CD4-positive, alpha-beta T cell treated with Interleukin-12 subunit alpha and Interleukin-12 subunit beta, for 1 hour (primary cell): ENCODE measurements around the gene ASCL2.

Experiments
- DNase-seq: peaks from one replicate; pipeline ENCODE4 v3.0.0-alpha.2; 2020

Gene ASCL2

DNA sequence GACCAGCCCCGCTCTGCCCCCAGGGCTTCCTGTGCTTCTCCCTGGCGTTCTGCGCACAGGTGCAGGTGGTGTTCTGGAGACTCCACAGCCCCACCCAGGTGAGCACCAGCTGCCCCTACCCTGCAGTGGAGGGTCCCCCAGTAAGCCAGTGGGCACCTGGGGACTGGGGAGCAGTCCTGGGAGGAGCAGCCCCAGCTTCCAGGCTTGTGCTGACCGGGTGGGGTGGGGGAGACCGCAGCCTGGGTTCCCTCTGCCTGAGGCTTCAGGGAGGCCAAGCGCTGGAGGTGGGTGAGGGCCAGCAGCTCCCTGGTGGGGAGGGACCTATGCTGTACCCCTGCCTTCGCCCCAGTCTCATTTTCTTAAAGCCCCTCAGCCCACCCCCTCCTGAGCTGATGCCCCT, 38.3 kb upstream of the ASCL2 start:
- DNase-seq = no peak

DNA sequence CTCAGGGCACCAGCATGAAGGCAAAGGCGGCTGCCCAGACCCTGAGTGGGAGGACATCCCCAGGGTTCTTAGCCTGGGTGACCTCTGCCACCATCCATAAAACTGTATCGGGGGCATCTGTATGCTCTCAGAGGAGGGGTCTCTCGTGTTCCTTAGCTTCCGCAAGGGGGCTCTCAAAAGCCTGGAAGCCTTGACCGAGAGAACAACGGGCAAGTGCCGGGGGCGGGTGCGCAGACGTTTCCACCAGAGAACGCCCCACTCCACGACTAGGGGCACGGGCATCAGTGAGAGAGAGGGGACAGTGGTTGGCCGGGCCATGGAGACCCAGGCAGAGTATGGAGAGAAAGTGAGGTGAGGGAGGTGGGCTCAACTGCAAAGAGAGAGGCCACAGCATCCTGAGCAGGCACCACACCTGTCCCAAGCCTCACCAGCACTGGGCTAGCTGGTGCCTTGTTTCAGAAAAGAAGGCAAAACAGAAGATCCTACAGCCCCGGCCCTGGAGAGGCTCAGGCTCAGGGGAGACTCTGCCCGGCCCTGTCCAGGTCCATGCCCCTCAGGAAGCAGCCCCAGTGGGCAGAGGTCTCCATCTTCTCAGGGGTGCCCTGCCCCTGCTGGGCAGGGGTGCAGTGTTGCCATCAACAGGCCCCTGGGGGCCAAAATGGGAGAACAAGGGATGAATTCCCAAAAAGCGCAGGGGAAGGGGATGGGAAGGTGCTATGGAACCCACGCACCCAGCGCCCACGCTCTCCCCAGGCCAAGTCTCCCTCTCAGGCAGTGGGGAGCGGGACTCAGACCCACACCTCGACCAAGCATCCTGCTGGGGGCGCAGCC, 37.3 kb upstream of the ASCL2 start:
- no peak for DNase-seq

DNA sequence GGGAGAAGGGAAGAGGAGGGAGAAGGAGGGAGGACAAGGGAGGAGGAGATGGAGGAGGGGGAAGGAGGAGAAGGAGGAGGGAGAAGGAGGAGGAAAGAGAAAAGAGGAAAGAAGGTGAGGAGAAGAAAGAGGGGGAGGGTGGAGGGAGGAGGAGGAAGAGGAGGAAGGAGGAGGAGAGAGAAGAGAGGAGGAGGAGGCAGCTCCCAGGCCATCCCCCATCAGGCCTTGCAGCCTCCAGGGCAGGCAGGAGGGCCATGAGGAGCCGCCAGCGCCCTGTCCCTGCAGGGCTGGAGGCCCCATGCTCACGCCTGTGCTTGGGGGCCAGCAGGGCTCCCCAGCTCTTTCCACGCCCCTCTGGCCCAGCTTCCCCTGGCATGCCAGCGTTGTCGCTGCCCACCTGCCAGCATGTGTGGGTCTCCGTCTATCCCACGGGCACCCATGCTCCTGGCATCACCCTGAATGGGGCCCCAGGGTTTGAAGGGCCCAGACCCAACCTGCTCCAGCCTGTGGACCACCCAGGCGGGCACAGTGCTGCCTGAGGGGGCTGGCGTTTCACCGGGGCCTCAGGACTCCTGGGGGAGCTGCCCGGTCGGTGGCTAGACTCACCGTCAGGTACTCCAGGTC, 36.6 kb upstream of the ASCL2 start:
- no peak for DNase-seq

DNA sequence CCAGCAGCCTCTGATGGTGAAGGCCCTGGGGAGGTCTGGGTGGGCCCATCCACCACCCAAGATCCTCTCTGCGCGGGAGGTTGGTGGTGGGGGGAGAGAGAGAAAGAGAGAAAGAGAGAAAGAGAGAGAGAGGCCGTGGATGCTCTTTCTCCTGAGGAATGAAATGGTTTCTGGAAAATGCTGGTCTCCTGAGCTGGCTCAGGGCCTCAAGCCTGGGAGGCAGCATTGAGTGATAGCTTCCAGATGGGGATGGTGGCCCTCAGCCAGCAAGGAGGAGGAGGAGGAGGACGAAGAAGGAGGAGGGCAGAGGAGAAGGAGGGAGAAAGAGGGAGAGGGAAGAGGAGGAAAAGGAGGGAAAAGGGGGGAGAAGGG, 36.0 kb upstream of the ASCL2 start:
- no peak for DNase-seq

DNA sequence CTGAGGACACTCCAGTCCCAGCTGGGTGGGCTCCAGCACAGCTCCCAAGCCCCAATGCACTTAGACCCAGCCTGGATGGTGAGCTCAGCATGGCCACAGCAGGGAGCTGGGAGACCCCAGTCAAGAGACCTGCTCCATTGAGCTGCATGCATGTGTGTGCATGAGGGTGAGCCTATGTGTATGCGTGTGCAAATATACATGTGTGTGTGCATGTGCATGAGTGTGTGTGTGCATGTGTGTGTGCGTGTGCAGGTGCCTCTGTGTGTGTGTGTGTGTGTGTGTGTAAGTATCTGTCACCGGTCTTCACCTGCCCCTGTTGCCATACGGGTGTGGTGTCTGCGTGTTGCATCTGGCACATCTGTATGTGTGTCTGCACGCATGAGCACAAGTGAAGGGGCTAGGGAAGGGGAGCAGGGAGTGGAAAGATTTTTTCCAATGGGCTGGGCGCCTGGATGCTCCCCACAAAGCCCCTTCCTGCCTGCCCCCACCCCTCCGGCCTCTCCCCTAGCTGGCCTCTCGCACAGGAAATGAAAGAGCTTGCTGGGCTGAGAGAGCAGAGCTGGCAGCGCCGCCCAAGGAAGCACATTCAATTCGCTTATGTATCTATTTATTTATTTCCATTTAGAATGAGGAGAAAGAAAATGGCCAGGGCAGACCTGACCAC, 35.5 kb upstream of the ASCL2 start:
- DNase-seq = peak; percentile 21

DNA sequence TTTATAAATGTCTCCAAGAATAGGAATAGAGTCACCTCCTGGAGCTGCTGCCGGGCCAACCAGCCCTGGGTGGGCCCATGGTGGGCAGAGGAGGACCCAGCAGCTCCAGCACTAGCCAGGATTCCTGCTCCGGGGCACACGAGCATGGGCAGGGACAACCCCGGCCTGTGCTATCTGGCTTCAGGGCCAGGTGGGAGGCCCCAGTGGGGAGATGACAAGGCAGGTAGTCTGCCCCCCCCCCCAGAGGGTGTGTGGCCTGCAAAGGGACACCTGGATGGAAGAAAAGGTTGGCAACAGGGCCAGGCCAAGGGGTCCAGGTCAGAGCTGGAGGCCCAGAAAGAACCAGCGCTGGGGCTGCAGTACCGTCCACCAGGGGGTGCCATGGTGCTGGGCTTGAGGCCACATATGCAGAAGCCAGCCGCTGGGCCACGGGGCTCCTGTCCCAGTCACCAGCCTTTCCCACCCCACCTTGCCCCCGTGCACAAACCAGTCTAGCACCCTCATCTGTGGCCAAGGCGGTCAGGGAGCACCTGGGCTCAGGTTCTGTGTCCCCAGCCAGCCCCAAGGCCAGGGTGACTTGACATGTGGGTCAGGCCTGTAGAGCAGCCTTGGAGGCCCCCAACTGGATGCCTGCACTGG, 34.9 kb upstream of the ASCL2 start:
- DNase-seq = peak; percentile 82

DNA sequence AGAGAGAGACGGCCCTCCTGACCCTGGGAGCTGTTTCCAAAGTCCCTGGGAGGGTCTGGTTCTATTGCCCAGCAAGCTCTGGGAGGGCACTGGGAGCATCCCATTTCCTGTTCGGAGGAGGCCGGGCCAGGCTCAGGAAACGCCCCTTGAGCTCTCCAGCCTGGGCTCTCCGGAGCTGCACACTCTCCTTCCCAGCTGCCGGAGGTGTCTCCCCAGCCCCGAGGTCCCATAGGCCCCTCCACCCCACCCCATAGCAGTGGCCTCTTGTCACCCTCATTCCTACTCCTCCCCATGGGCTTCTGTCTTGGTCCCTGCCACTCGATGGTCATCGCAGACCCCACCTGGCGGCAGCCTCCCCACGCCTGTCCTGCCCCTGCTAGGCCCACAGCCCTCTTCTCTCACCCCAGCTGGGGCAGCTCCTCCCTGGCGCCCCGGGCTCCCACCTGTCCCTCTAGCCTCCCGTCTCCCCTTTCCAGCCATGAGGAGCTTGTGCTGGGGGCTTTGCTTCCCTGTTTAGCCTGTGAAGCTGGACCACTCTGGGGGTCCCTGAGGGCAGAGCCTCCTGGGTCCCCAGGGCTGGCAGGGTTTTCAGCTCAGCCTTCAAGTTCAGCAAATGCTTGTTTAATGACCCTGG, 34.2 kb upstream of the ASCL2 start:
- DNase-seq = no peak

DNA sequence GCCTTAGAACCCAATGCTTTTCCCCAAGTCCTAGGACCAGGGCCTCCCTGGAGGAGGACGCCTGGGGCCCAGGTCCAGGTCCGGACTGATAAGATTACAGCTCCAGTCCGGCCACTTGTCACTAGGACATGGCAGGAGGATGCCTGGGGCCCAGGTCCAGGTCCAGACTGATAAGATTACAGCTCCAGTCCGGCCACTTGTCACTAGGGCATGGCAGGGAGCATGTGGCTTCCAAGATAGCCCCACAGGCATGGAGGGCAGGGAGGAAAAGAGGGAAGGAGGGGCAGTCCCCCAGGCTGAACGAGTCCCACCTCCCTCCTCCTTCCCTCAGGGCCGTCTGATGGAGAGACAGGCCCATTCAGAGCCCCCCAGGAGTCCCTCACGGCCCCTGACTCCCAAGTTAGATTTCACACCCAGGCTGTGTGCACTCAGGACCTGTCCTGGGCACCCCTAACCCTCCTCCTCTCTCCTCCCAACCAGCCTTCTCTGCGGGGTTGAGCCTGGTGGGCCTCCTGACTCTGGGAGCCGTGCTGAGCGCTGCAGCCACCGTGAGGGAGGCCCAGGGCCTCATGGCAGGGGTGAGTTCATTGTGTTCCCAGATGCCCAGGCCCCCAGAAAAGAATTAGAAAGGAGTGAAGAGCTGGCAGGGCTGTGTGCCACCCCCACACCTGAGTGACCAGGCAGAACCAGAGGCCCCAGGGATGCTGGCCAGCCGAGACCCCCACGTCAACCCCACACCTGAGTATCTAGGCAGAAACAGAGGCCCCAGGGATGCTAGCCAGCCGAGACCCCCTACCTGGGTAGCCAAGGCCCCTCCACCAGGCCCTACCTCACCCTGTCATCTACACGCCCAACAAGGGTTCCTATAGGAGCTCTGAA, 33.5 kb upstream of the ASCL2 start:
- DNase-seq = no peak

DNA sequence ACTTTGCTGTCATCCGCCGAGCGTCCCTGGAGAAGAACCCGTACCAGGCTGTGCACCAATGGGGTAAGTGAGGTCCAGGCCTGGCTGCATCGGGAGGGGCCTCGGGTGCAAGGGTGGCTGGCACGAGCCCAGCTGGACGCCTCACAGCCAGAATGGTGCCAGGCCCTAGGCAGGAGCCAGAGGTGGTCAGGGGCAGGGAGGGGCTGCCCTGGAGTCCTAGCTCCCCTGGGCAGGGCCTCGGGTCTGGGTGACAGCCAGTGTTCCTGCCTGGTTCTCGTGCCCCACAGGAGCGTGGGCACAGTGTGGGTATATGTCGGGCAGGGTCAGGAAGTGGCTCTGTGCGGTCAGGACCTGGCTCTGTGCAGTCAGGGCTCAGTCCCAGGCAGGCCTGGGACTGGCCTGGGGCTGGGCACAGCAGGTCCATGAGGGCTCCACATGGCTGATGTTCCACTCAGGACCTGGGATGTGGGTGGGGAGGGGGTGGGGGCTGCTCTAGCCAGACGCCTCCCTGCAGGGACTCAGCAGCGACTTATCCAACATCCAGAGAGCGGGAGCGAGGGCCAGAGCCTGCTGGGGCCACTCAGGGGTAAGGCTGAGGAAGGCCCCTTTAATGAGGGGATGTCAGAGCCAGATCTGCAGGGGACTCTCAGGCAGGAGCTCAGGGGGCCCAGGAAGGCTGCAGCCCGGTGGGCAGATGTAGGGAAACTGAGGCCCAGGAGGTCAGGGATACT, 32.7 kb upstream of the ASCL2 start:
- no peak for DNase-seq

DNA sequence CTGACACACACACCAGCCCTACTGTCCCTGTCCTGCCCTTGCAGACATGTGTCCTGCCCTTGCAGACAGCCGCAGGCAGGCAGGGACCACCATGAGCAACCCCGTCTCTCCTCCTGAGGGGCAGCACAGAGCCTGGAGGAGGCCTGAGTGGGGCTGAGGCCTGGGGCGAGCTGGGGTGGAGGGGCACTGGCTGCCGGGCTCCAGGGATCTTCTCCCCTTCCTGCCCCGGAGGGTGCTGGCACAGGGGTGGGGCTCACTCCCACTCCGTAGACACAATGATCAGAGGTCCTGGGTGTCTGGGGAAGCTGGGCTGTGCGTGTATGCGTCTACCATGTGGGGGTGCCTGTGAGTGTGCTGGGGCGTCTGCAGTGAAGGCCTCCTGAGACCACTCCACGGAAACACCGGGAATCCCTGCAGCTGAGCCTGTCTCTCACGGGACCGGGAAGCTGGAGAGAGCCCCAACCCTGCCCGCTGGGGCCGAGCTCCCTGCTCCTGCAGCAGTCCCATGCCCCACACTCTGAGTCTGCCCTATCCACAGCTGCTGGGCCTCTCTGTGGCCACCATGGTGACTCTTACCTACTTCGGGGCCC, 32.0 kb upstream of the ASCL2 start:
- peak; percentile 28 for DNase-seq

DNA sequence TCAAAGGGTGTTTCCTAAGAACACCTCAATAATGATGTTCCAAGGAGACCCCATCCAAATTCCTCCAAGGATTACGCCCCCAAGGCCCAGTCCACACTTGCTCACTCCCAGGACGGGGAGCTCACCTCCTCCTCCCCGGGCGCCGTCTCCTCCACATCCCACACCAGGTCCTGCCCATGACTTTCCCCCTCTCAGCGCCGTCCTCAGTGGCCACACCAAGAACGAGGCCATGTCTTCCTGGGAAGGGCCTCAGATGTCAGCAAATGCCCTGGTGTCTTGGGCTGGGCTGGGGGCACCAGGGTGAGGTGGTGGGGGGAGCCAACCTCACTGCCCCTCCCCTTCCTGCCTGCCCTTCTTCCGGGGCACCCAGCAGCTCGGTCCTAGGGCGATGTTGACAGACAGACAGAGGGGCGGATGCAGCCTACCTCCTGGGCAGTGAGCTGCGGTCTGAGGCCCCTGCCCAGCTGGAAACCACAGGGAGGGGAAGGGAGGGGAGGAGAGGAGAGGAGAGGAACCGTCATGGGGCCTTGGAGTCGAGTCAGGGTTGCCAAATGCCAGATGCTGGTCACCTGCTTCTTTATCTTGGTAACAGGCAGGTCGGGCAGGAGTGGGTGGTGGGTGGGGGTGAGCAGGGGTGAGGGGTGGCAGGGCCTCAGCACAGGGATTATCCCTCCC, 31.4 kb upstream of the ASCL2 start, which contains the start of the genes C11orf21 and TSPAN32:
Gene C11orf21, minus strand, starts transcription at position 288 of the 675 bp plus-strand sequence. Its CDS starts 110 bp downstream, at position 178.
Gene TSPAN32, plus strand, starts transcription at position 383 of the 675 bp plus-strand sequence. Its CDS starts 137 bp downstream, at position 520.
- DNase-seq = peak; percentile 80

DNA sequence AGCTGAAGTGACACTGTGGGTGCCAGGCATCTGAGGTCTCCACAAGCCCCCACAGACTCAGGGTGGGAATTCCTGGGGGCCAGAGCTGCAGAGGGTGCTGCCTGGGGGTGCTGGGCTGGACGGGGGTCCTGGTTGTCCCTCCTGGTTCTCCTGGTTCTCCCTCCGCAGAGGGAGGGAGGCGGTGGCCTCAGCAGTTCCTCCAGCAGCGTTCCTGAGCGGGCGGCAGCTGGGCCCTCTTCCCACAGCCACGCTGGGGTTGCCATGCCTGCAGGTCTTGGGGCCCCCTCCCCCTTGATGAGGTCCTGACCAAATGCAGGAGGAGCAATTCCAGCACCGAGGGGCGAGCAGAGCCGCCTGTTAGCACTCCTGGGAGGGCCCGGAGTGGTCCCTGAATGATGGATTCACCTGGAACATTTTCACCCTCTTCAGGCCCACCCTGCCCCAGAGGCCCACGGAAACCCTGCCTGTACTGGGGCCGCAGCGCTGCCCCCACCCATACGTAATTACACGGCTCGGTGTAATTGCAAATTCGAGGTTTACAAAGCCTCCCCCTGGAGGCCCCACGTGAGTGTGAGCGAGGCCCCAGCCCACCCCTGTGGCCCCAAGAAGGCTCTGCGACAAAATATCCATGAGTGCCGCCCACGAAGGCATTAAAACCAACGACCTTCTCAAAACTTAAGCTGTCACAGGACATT, 30.7 kb upstream of the ASCL2 start:
- peak; percentile 18 for DNase-seq

DNA sequence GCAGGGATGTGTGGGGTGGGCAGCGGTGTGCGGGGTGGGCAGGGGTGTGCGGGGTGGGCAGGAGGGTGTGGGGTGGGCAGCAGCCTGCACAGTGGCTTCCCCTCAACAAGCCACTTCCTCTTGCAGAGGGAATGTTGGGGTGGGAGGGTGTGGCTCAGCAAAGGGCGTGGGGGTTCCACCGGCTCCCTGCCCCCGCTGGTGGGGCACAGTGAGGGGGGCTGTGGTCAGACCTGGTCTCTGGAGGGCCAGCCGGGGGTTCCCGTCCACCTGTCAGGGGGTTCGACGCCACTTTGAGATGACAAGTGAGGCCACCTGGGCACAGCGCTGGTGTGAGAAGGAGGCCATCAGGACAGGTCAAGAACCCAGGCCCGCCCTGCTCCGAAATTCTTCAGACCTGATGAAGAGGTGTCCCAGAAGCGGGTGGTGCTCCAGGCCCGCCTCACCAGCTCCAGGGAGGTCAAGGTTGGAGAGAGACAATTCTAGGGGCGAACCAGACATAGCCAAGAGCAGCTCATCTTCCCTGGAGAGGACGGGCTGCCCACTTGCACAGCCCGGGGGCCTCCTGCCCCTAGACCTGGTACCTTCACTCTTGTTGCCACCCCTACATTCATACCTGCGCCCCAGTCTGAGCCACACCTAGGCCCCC, 30.0 kb upstream of the ASCL2 start:
- peak; percentile 20 for DNase-seq

DNA sequence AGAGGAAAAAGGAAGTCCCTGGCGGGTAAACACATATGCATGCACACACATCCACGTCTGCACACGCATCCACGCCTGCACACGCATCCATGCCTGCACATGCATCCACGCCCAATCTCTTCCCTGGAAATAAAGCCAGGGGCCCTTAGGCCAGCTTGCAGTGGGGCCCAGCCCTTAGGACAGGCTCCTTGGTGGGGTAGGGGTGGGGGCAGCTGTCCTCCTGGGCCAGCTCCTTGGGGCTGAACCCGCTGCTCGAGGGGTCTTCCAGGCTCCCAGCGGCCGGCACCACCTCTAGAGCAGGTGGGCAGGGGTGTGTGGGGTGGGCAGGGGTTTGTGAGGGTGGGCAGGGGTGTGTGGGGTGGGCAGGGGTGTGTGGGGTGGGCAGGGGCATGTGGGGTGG, 29.4 kb upstream of the ASCL2 start:
- no peak for DNase-seq

DNA sequence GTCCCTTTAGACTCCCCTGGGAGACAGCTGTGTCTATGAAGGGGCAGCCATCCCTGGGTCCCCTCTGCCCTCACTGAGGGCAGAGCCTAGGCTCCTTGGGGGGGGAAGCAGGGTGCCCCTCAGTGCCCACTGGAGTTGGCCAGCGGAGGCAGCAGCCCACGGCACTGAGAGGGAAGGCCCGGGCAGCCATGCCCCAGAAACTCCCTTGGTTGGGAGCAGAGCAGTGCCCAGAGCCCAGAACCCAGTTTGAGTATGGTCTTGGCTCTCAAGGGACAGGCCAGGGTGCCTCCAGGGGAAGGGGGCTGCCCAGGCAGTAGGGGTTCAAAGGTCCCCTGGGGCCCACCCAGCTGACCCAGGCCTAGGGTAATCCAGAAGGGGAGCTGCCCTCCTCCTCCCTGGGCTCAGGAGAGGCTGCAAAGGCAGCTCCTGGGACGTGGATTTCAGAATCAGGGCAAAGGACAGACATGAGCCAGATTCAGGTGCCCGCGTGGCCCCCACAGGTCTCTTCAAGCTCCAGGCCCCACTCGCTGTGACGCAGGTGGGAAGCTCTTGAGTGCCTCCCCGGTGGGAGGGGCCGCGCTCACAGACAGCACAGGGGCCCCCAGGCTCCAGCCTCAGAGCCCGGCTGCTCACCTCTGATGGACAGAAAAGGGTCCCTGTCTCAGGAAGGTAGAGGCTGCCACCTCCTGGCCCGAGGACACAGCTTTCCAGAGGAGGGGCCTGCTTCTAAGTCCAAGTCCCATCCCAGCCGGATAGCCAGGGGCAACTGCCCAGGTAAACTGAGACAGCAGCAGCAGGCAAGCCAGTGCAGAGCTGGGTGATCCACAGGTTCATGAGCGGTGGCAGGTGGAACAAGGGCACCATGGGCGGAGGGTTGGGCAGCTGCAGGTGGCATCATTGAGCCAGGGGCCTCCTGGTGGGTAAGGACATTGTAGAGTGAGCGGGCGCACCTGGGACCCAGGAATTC, 28.7 kb upstream of the ASCL2 start:
- peak; percentile 9 for DNase-seq

DNA sequence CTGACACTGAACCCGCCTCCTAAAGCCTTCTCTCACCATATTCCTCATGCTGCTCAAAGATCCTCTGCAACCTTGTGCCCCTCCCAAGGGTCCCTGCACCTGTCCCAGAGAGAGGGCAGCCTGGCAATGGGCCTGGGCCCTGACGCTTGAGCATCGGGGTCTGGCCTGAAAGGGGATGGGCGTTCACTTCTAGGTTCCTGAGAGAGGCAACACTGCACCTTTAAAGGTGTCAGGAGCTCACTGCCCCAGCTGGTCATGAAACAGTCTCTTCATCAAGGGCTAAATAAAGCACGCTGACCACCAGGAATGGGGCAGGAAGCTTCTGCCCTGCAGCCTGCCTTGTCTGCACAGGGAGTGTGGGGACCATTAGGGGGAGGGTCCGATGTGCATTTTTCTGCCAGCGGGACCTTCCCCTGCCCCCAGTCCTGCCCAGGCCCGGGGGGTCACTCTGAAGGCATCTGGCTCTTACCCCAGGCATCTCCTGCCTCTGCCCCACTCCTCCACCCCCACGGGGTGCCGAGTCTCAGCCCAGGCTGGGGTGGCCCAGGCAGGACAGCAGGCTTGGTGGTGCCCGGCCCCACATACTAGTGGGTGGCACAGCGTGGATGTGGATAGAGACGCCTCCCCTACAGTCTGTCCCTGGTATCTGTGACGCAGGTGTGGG, 27.9 kb upstream of the ASCL2 start:
- no peak for DNase-seq

DNA sequence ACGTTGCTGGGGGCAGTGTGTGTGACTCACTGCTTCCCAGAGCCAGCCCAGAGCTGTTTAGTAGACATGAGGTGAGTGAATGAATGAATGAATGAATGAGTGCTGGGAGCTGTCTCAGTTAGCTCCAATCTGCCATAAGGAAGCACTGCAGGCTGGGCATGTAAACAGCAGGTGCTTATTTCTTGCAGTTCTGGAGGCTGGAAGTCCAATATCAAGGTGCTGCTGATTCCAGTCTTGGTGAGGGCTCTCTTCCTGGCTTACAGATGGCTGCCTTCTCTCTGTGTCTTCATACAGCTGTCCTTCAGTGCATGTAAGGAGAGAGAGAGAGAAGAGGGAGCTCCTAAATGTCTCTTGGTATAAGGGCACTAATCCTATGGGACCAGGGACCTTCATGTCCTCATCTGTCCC, 27.2 kb upstream of the ASCL2 start:
- no peak for DNase-seq
